Suprapubic skin (tissue), 4 donors: Measurements from ENCODE around the gene KRT36.

ENCODE experiments used
- CTCF ChIP-seq, 2 donors: fragments of 200-600 bp in 1 of 2; fragments of 450-650 bp in 1 of 2; sonication (generic) in 1 of 2; IDR thresholded peaks; one replicate each; pipeline ENCODE4 v1.5.1; 2016 to 2019; ENCODE audit warnings: antibody characterized with exemption in 2 of 2, mild to moderate bottlenecking in 1 of 2, moderate library complexity in 1 of 2
- POLR2A ChIP-seq, 2 donors: fragments of 450-650 bp; IDR thresholded peaks; one replicate each; pipeline ENCODE4 v1.6.1; 2017; ENCODE audit warnings: antibody characterized with exemption in 2 of 2, mild to moderate bottlenecking in 2 of 2, moderate library complexity in 2 of 2
- POLR2AphosphoS5 ChIP-seq, 3 donors: sonication (generic); formaldehyde crosslinking; IDR thresholded peaks; one replicate each; pipeline ENCODE4 v1.6.1; 2017; ENCODE audit warnings: antibody characterized with exemption in 3 of 3

- TF ChIP-seq CTCF (IDR thresholded peaks at IDR 0.05) (no peak), POLR2A (IDR thresholded peaks at IDR 0.05) (no peak), POLR2AphosphoS5 (IDR thresholded peaks at IDR 0.05) (no peak)
Observed at GRCh38 chr17:41505809-41506767, 16.4 kb upstream of the KRT36 start.
